Astrocyte (in vitro differentiated cells and primary cell): Measurements from ENCODE around the gene CPA5. TPM values are rescaled to one million over a fixed set of nuclear protein-coding genes. Genes with fewer than 3 reads are reported as not detected.

ENCODE experiments used
- DNase-seq: peaks from one replicate; pipeline ENCODE4 v3.0.0-alpha.2; 2010; ENCODE audit warnings: low read depth
- FAIRE-seq: peaks from 2 replicates; lab custom pipeline; 2011; peaks lifted over from hg19 to GRCh38; lab: Jason Lieb, UNC
- H2AFZ ChIP-seq: 2 replicates; pipeline ENCODE4 v1.6.0; 2012; ENCODE audit warnings: low read depth, low read length, inconsistent platforms
- H3K27ac ChIP-seq: 2 replicates; pipeline ENCODE4 v1.5.1; 2011; ENCODE audit warnings: low read depth, low read length, inconsistent platforms
- H3K27me3 ChIP-seq: 2 replicates; pipeline ENCODE4 v1.6.0; 2011; ENCODE audit warnings: low read length, inconsistent platforms; ENCODE audit not compliant: insufficient read depth
- H3K36me3 ChIP-seq: 2 replicates; pipeline ENCODE4 v1.5.1; 2011; ENCODE audit warnings: low read length, inconsistent platforms; ENCODE audit not compliant: insufficient read depth
- H3K4me1 ChIP-seq: 2 replicates; pipeline ENCODE4 v1.5.1; 2011; ENCODE audit warnings: low read length, inconsistent platforms; ENCODE audit not compliant: insufficient read depth
- H3K4me2 ChIP-seq: 2 replicates; pipeline ENCODE4 v1.6.0; 2012; ENCODE audit warnings: low read length, inconsistent platforms
- H3K4me3 ChIP-seq: 2 replicates; pipeline ENCODE4 v1.5.1; 2011; ENCODE audit warnings: low read depth, mild to moderate bottlenecking, low read length, inconsistent platforms; ENCODE audit not compliant: insufficient read depth
- H3K79me2 ChIP-seq: 2 replicates; pipeline ENCODE4 v1.6.0; 2012; ENCODE audit warnings: mild to moderate bottlenecking, low read length, inconsistent platforms; ENCODE audit not compliant: insufficient read depth
- H3K9ac ChIP-seq: 2 replicates; pipeline ENCODE4 v1.6.0; 2012; ENCODE audit warnings: mild to moderate bottlenecking, low read length, inconsistent platforms
- H3K9me3 ChIP-seq: 2 replicates; pipeline ENCODE4 v1.5.1; 2012; ENCODE audit warnings: low read depth, mild to moderate bottlenecking, low read length, inconsistent platforms; ENCODE audit not compliant: insufficient read depth
- H4K20me1 ChIP-seq: 2 replicates; pipeline ENCODE4 v1.6.0; 2012; ENCODE audit warnings: low read length, inconsistent platforms; ENCODE audit not compliant: insufficient read depth
- H3K27ac Mint-ChIP-seq: one replicate; pipeline ENCODE4 v1.8.0; 2021; ENCODE audit warnings: mild to moderate bottlenecking, mixed read lengths; ENCODE audit not compliant: unreplicated experiment
- H3K27me3 Mint-ChIP-seq: one replicate; pipeline ENCODE4 v1.8.0; 2021; ENCODE audit warnings: low read depth, mixed read lengths; ENCODE audit not compliant: unreplicated experiment
- H3K36me3 Mint-ChIP-seq: one replicate; pipeline ENCODE4 v1.8.0; 2021; ENCODE audit warnings: low read depth, mixed read lengths; ENCODE audit not compliant: unreplicated experiment
- H3K4me1 Mint-ChIP-seq: one replicate; pipeline ENCODE4 v1.8.0; 2021; ENCODE audit warnings: low read depth, mixed read lengths; ENCODE audit not compliant: unreplicated experiment
- H3K4me3 Mint-ChIP-seq: one replicate; pipeline ENCODE4 v1.8.0; 2021; ENCODE audit warnings: mild to moderate bottlenecking, moderate library complexity, mixed read lengths; ENCODE audit not compliant: unreplicated experiment
- H3K9me3 Mint-ChIP-seq: one replicate; pipeline ENCODE4 v1.8.0; 2021; ENCODE audit warnings: mild to moderate bottlenecking, mixed read lengths; ENCODE audit not compliant: unreplicated experiment
- EZH2 ChIP-seq: IDR thresholded peaks from 2 replicates; pipeline ENCODE4 v1.6.1; 2012; ENCODE audit warnings: mild to moderate bottlenecking, low read length, inconsistent platforms; ENCODE audit not compliant: insufficient read depth
- total RNA-seq: library from RNA; stranded (reverse); gene quantifications from 2 replicates; pipeline ENCODE4 v1.2.1, GENCODE V29; 2021
- TF ChIP-seq, protein P1 (sequence below): IDR thresholded peaks from 2 replicates; pipeline ENCODE4 v1.5.1; 2011; ENCODE audit warnings: low read depth, mild to moderate bottlenecking, inconsistent platforms, low read length, moderate library complexity; ENCODE audit not compliant: insufficient read depth

The CPA5 gene
- total RNA-seq, 1 donor from 2014 or later, result not detected

- no peak overlapping the region for H3K27ac ChIP-seq
- H3K79me2 ChIP-seq, result no peaks in the 10 kb centered on the region
- no peak overlapping the region for H3K4me3 ChIP-seq
- no peak overlapping the region for H2AFZ ChIP-seq
- no peaks in the 10 kb centered on the region for H3K9me3 ChIP-seq
- no peaks in the 10 kb centered on the region for H3K36me3 ChIP-seq
- H3K36me3 Mint-ChIP-seq, result peaks cover 8% of the 10 kb centered on the region
- H4K20me1 ChIP-seq, result no peaks in the 10 kb centered on the region
- H3K27me3 Mint-ChIP-seq, result no peaks in the 10 kb centered on the region
- no peak overlapping the region for H3K4me2 ChIP-seq
- H3K4me1 Mint-ChIP-seq, result peaks cover 6% of the 10 kb centered on the region
- H3K27ac Mint-ChIP-seq, result no peak overlapping the region
- no peak overlapping the region for H3K9ac ChIP-seq
- no peaks in the 10 kb centered on the region for H3K27me3 ChIP-seq
- FAIRE-seq, result no peak
- peaks cover 8% of the 10 kb centered on the region for H3K4me1 ChIP-seq
- no peak for DNase-seq
- H3K9me3 Mint-ChIP-seq, result no peaks in the 10 kb centered on the region
- TF ChIP-seq, protein P1, sequence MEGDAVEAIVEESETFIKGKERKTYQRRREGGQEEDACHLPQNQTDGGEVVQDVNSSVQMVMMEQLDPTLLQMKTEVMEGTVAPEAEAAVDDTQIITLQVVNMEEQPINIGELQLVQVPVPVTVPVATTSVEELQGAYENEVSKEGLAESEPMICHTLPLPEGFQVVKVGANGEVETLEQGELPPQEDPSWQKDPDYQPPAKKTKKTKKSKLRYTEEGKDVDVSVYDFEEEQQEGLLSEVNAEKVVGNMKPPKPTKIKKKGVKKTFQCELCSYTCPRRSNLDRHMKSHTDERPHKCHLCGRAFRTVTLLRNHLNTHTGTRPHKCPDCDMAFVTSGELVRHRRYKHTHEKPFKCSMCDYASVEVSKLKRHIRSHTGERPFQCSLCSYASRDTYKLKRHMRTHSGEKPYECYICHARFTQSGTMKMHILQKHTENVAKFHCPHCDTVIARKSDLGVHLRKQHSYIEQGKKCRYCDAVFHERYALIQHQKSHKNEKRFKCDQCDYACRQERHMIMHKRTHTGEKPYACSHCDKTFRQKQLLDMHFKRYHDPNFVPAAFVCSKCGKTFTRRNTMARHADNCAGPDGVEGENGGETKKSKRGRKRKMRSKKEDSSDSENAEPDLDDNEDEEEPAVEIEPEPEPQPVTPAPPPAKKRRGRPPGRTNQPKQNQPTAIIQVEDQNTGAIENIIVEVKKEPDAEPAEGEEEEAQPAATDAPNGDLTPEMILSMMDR, result no peak
- TF ChIP-seq EZH2, result no peak
- H3K4me3 Mint-ChIP-seq, result no peak overlapping the region
These were observed 51.5 kb downstream of the CPA5 start for GRCh38 chr7:130396109-130396508.

GRCh38 chr7:130397051-130397757, 52.6 kb downstream of the CPA5 start:
- no peak overlapping the region for H3K4me2 ChIP-seq

DNA sequence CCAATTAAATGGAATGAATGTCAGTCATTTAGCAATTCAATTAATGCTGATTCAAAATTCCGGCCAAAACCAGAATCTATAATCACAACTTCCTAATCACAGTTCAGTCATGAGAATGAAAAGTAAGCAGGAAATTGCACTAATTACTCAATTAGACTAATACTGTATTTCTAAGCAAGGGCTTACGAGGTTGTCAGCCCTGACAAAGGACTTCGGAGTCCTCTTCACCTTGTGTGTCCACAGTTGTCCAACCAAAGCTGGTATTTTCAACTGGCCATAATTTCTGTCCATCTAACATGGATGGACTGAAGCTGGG, 53.1 kb downstream of the CPA5 start:
- no peaks in the 10 kb centered on the region for H4K20me1 ChIP-seq
- Mint-ChIP-seq H3K36me3 (peaks cover 12% of the 10 kb centered on the region), H3K27ac (no peak overlapping the region), H3K9me3 (no peaks in the 10 kb centered on the region), H3K4me1 (peaks cover 3% of the 10 kb centered on the region), H3K4me3 (no peak overlapping the region), H3K27me3 (no peaks in the 10 kb centered on the region)
- TF ChIP-seq EZH2, result no peak
- TF ChIP-seq, protein P1, result no peak
- peaks cover 6% of the 10 kb centered on the region for H3K4me1 ChIP-seq
- no peaks in the 10 kb centered on the region for H3K9me3 ChIP-seq
- H2AFZ ChIP-seq, result no peak overlapping the region
- H3K4me2 ChIP-seq, result no peak overlapping the region
- H3K4me3 ChIP-seq, result no peak overlapping the region
- no peaks in the 10 kb centered on the region for H3K79me2 ChIP-seq
- H3K9ac ChIP-seq, result no peak overlapping the region
- H3K36me3 ChIP-seq, result no peaks in the 10 kb centered on the region
- DNase-seq (no peak), FAIRE-seq (no peak)
- H3K27me3 ChIP-seq, result no peaks in the 10 kb centered on the region
- no peak overlapping the region for H3K27ac ChIP-seq

More at GRCh38 chr7:130397051-130397757, 52.6 kb downstream of the CPA5 start:
- Histone ChIP-seq H3K4me3 (no peak overlapping the region), H3K79me2 (no peaks in the 10 kb centered on the region), H3K9ac (no peak overlapping the region), H3K4me1 (peaks cover 8% of the 10 kb centered on the region), H3K27ac (no peak overlapping the region), H4K20me1 (no peaks in the 10 kb centered on the region), H3K27me3 (no peaks in the 10 kb centered on the region), H3K36me3 (no peaks in the 10 kb centered on the region), H2AFZ (no peak overlapping the region), H3K9me3 (no peaks in the 10 kb centered on the region)
- FAIRE-seq (no peak), DNase-seq (no peak)
- Mint-ChIP-seq H3K4me1 (peaks cover 6% of the 10 kb centered on the region), H3K27ac (no peak overlapping the region), H3K4me3 (no peak overlapping the region), H3K9me3 (no peaks in the 10 kb centered on the region), H3K27me3 (no peaks in the 10 kb centered on the region), H3K36me3 (peaks cover 8% of the 10 kb centered on the region)
- TF ChIP-seq, protein P1, result no peak
- no peak for TF ChIP-seq EZH2
